LNCAP (cell line): ENCODE data around the gene SSU72.

Experiments used
- TF ChIP-seq, protein P1 (sequence below): fragments of 450-650 bp; IDR thresholded peaks from 2 replicates; pipeline ENCODE4 v1.5.1; 2017; ENCODE audit warnings: mild to moderate bottlenecking

Gene SSU72

GRCh38 chr1:1567152-1567875 lies 7.3 kb downstream of the SSU72 start:
- TF ChIP-seq, protein P1, sequence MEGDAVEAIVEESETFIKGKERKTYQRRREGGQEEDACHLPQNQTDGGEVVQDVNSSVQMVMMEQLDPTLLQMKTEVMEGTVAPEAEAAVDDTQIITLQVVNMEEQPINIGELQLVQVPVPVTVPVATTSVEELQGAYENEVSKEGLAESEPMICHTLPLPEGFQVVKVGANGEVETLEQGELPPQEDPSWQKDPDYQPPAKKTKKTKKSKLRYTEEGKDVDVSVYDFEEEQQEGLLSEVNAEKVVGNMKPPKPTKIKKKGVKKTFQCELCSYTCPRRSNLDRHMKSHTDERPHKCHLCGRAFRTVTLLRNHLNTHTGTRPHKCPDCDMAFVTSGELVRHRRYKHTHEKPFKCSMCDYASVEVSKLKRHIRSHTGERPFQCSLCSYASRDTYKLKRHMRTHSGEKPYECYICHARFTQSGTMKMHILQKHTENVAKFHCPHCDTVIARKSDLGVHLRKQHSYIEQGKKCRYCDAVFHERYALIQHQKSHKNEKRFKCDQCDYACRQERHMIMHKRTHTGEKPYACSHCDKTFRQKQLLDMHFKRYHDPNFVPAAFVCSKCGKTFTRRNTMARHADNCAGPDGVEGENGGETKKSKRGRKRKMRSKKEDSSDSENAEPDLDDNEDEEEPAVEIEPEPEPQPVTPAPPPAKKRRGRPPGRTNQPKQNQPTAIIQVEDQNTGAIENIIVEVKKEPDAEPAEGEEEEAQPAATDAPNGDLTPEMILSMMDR = no peak

GRCh38 chr1:1565340-1565739 lies 9.3 kb downstream of the SSU72 start:
- TF ChIP-seq, protein P1 = no peak

DNA sequence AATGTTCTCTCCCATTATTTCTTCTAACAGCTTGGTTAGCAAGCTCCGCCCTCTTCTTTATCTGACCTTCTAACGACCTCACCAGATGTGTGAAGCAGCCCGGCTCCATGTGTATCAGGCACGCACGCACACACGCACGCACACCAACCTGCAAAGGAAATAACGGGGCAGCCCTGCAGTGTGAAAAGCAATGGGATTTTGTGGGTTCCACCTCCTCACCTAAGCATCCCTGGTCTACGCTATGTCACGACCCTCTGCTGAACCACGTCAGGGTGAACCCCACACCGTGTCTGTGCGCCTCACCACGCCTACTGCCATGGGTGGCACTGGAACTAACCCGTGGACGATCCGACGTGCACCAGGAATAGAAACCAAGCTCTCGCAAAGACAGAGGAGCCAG lies 10.4 kb downstream of the SSU72 start:
- TF ChIP-seq, protein P1 = no peak

DNA sequence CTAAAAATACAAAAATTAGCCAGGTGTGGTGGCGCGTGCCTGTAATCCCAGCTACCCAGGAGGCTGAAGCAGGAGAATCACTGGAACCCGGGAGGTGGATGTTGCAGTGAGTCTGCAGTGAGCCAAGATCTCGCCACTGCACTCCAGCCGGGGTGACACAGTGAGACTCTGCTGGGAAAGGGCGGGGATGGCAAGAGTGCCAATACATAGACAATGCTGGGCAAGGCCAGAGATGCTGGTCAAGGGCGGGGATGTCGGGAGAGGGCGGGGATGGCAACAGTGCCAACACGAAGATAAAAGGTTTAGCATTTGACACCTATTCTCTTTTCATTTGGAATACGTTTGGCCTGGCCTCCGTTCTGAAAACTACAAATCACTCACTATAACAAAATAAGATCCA lies 11.0 kb downstream of the SSU72 start:
- TF ChIP-seq, protein P1 = no peak

- TF ChIP-seq, protein P1 = no peak
Measured at GRCh38 chr1:1562556-1563195, 12.0 kb downstream of the SSU72 start.

- TF ChIP-seq, protein P1 = no peak
Measured at GRCh38 chr1:1561801-1562470, 12.7 kb downstream of the SSU72 start.

- TF ChIP-seq, protein P1 = no peak
Measured at GRCh38 chr1:1560178-1560577, 14.5 kb downstream of the SSU72 start.
